22Rv1 (cell line): Measurements from ENCODE around the gene SCGB3A1.

Experiments used
- ZFX ChIP-seq: fragments of 450-650 bp; IDR thresholded peaks from 2 replicates; pipeline ENCODE4 v1.6.1; 2017; ENCODE audit warnings: antibody characterized with exemption, borderline replicate concordance
- TF ChIP-seq, protein P1 (sequence below): fragments of 450-650 bp; IDR thresholded peaks from 2 replicates; pipeline ENCODE4 v1.5.1; 2017; ENCODE audit warnings: mild to moderate bottlenecking

DNA sequence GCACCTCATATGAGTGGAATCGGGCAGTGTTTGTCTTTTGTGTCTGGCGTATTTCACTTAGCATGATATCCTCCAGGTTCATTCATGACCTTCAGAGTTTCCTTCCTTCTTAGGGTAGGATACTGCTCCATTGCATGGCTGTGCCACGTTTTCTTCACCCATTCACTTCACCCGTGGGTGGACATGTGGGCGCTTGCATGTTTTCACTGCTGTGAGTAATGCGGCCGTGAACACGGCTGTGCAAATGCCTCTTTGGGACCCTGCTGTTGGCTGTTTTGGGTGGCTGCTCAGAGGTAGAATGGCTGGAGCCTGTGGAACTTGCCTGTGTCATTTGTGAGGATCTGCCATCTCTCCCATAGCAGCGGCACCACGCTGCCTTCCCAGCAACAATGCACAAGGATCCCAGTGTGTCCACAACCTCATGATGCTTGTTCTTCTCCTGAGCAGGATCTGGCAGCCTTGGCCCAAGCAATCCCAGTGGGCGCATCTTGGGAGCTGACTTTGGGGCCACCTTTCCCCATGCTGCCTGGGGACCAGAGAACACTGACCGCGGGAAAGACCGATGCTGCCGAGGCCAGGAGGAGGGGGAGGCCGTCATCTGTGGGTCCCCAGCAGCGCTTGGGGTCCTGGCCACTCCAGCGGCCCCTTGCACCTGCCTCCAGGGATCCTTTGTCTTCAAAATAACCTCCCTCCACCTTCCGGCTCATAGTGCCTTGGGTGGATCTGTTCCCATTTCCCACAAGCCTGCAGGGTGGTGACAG is 2.3 kb upstream of the SCGB3A1 start:
- TF ChIP-seq, protein P1, sequence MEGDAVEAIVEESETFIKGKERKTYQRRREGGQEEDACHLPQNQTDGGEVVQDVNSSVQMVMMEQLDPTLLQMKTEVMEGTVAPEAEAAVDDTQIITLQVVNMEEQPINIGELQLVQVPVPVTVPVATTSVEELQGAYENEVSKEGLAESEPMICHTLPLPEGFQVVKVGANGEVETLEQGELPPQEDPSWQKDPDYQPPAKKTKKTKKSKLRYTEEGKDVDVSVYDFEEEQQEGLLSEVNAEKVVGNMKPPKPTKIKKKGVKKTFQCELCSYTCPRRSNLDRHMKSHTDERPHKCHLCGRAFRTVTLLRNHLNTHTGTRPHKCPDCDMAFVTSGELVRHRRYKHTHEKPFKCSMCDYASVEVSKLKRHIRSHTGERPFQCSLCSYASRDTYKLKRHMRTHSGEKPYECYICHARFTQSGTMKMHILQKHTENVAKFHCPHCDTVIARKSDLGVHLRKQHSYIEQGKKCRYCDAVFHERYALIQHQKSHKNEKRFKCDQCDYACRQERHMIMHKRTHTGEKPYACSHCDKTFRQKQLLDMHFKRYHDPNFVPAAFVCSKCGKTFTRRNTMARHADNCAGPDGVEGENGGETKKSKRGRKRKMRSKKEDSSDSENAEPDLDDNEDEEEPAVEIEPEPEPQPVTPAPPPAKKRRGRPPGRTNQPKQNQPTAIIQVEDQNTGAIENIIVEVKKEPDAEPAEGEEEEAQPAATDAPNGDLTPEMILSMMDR = no peak
- TF ChIP-seq ZFX = no peak
